Caco-2 (cell line): ENCODE results near the gene RGS2. TPM values are rescaled to one million over a fixed set of nuclear protein-coding genes. Genes with fewer than 3 reads are reported as not detected.

ENCODE experiments used
- BruUV-seq: library from RNA; stranded (reverse); fragments of 400-500 nt; replicated peaks from 2 replicates; lab custom pipeline; 2021; lab: Mats Ljungman, UMichigan
- CTCF ChIA-PET: fragments of 300-600 bp; sonication (Branson Sonifier 250); formaldehyde crosslinking; loops from one replicate; lab custom pipeline; 2022; ENCODE audit warnings: antibody characterized with exemption; lab: Charles Lee
- POLR2A ChIA-PET: fragments of 300-600 bp; sonication (Branson Sonifier 250); formaldehyde crosslinking; loops from one replicate; lab custom pipeline; 2022; ENCODE audit warnings: antibody characterized with exemption; lab: Charles Lee
- DNase-seq, 2 experiments: peaks; one replicate each; pipeline versions ENCODE4 v3.0.0 to v3.0.0-alpha.2; 2020 to 2022
- H3K27me3 ChIP-seq: replicated peaks from 2 replicates; pipeline ENCODE4 v1.6.0; 2011; ENCODE audit warnings: low read length; ENCODE audit not compliant: control insufficient read depth, insufficient read depth
- H3K36me3 ChIP-seq: 2 replicates; pipeline ENCODE4 v1.5.1; 2011; ENCODE audit warnings: low read length; ENCODE audit not compliant: control insufficient read depth, insufficient read depth
- H3K4me1 ChIP-seq: fragments of 250-450 bp; sonication (Bioruptor Pico); 2 replicates; pipeline ENCODE4 v1.5.1; 2020; ENCODE audit warnings: mild to moderate bottlenecking
- H3K4me3 ChIP-seq: 2 replicates; pipeline ENCODE4 v1.5.1; 2011; ENCODE audit warnings: low read depth, mild to moderate bottlenecking, control low read depth, low read length
- H3K9me3 ChIP-seq: fragments of 250-450 bp; sonication (Bioruptor Pico); 2 replicates; pipeline ENCODE4 v1.5.1; 2020; ENCODE audit warnings: mild to moderate bottlenecking, moderate library complexity
- H3K27ac Mint-ChIP-seq: one replicate; pipeline ENCODE4 v1.8.0; 2022; ENCODE audit warnings: mixed read lengths; ENCODE audit not compliant: unreplicated experiment
- H3K27me3 Mint-ChIP-seq: one replicate; pipeline ENCODE4 v1.8.0; 2022; ENCODE audit warnings: mixed read lengths; ENCODE audit not compliant: insufficient read depth, unreplicated experiment
- H3K36me3 Mint-ChIP-seq: one replicate; pipeline ENCODE4 v1.8.0; 2022; ENCODE audit warnings: mild to moderate bottlenecking, mixed read lengths; ENCODE audit not compliant: insufficient read depth, unreplicated experiment
- H3K4me1 Mint-ChIP-seq: one replicate; pipeline ENCODE4 v1.8.0; 2022; ENCODE audit warnings: low read depth, mixed read lengths; ENCODE audit not compliant: unreplicated experiment
- H3K4me3 Mint-ChIP-seq: one replicate; pipeline ENCODE4 v1.8.0; 2022; ENCODE audit warnings: mild to moderate bottlenecking, moderate library complexity, mixed read lengths; ENCODE audit not compliant: unreplicated experiment
- H3K9me3 Mint-ChIP-seq: one replicate; pipeline ENCODE4 v1.8.0; 2022; ENCODE audit warnings: mixed read lengths; ENCODE audit not compliant: unreplicated experiment
- CTCF ChIP-seq, 2 experiments: fragments of 200-600 bp in 1 of 2; IDR thresholded peaks; 1 replicate in 1 of 2; 2 replicates in 1 of 2; pipeline versions ENCODE4 v1.5.1 to v1.8.0; 2011 to 2022; ENCODE audit warnings: antibody characterized with exemption in 1 of 2, control low read depth in 1 of 2, inconsistent platforms in 1 of 2, low read depth in 1 of 2, low read length in 1 of 2, mild to moderate bottlenecking in 1 of 2, moderate library complexity in 1 of 2; ENCODE audit not compliant: insufficient read depth in 1 of 2, severe bottlenecking in 1 of 2, unreplicated experiment in 1 of 2
- intact Hi-C: fragments of 100-400 bp; cut with micrococcal nuclease; formaldehyde crosslinking; loops from one replicate; pipeline ENCODE4 v1.10.0; 2022; ENCODE audit not compliant: unreplicated experiment
- total RNA-seq: library from RNA; stranded (reverse); gene quantifications from 2 replicates; pipeline ENCODE4 v1.2.3, GENCODE V29; 2022

RGS2 gene
- total RNA-seq, 1 experiment from 2014 or later: 5.1 TPM

GRCh38 chr1:192861860-192862259 is 53.0 kb downstream of the RGS2 start:
- no peaks in the 10 kb centered on the region for H3K27me3 Mint-ChIP-seq
- no peak for DNase-seq
- H3K27ac Mint-ChIP-seq: no peak overlapping the region

More at GRCh38 chr1:192861860-192862259, 53.0 kb downstream of the RGS2 start:
- intact Hi-C loops: no loop called here
- Mint-ChIP-seq H3K4me1 (no peaks in the 10 kb centered on the region), H3K9me3 (no peaks in the 10 kb centered on the region), H3K4me3 (no peak overlapping the region), H3K36me3 (no peaks in the 10 kb centered on the region)
- no peaks in the 10 kb centered on the region for H3K36me3 ChIP-seq
- BruUV-seq: no TSS peak
- ChIA-PET CTCF (no interaction called here), POLR2A (no interaction called here)
- peaks cover 18% of the 10 kb centered on the region; the same call in 1 of the 2 replicates for H3K4me1 ChIP-seq
- no peaks in the 10 kb centered on the region for H3K27me3 ChIP-seq
- TF ChIP-seq CTCF (IDR thresholded peaks at IDR 0.05; ENCODE audit: insufficient read depth in 1 of 2, low read depth in 1 of 2, low read length in 1 of 2, severe bottlenecking in 1 of 2, unreplicated experiment in 1 of 2): no peak
- no peaks in the 10 kb centered on the region; the same call in 1 of the 2 replicates for H3K9me3 ChIP-seq
- no peak overlapping the region for H3K4me3 ChIP-seq

Other genes with a start within 250 kb of the RGS2 start
- not detected in 2 replicates for gene RGS1, start 233.3 kb upstream of the RGS2 start, total RNA-seq
- gene RGS13, start 172.9 kb upstream of the RGS2 start, total RNA-seq: not detected in 2 replicates